GM18517 (cell line): Measurements from ENCODE around the gene LMBRD1.
"Not testable (repeated sequence)": the region's sequence is repeated elsewhere in the genome, so short reads cannot be mapped to it uniquely, and the experiment has no call there.

ENCODE experiments used
- ATAC-seq: cut with Tn5 transposase; IDR thresholded peaks from one replicate; pipeline ENCODE4 v1.9.1; 2021; ENCODE audit warnings: mild to moderate bottlenecking, moderate library complexity; ENCODE audit not compliant: unreplicated experiment

LMBRD1 gene

DNA sequence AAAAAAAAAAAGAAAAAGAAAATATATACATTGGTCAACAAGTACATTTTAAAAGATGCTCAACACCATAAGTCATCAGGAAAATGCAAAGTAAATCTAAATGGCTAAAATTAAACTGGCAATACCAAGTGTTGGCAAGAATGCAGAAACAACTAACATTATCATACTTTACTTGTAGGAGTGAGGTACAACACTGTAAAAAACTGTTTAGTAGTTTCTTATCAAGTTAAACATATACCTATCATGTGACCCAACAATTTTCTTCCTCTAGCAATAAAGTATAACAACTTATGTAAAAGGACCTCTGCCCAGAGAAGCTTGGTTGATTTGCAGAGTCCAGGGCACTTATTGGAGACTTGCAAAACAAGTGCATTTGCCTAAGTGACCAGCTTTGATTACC is 40.4 kb downstream of the LMBRD1 start:
- no peak for ATAC-seq

DNA sequence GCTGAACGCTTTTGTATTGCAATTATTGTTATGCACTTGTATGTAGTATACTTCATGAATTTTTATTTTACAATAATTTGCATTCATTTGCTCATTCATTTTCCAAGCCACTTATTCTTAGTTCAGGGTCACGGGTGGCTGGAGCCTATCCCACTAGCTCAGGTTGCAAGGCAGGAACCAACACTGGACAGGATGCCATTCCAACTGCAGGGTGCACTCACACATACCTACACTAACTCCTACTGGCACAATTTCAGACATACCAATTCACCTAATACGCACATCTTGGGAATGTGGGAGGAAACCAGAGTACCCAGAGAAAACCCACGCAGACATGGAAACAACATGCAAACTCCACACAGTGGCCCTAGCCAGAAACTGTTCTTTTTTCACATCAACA is 61.8 kb downstream of the LMBRD1 start:
- no peak for ATAC-seq

DNA sequence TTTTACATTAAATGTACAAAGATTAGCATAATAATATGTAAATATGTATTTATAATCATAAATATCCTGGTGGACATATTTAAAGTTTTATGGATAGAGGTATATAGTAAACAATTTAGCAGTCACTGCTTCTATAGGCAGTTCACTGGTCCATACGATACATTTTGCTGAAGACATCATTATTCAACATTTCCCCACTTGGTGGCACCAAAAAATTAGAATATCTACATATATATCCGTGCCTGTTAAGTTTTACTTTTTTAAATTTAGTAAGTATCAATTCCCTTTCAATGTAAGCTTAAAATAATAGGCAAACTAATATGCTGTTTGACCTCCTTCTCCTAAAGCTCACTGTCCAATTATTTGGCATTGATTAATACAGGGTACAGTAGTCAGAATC is 64.2 kb downstream of the LMBRD1 start:
- ATAC-seq = peak; percentile 82

DNA sequence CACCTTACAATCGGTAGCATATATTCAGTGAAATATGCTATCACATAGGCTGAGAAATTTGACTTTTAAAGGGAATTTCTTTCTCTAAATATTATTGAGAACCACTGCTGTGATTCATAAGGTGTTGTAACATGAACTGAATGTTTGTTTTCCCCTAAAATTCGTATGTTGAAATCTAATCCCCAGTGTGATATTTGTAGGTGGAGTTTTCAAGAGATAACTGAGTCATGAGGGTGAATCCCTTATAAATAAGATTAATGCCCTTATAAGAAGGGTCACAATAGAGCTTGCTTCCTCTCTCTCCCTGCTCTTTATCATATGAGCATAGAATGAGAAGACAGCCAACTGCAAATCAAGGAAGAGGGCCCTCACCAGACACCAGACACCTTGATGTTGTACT is 64.8 kb downstream of the LMBRD1 start:
- ATAC-seq = no peak

DNA sequence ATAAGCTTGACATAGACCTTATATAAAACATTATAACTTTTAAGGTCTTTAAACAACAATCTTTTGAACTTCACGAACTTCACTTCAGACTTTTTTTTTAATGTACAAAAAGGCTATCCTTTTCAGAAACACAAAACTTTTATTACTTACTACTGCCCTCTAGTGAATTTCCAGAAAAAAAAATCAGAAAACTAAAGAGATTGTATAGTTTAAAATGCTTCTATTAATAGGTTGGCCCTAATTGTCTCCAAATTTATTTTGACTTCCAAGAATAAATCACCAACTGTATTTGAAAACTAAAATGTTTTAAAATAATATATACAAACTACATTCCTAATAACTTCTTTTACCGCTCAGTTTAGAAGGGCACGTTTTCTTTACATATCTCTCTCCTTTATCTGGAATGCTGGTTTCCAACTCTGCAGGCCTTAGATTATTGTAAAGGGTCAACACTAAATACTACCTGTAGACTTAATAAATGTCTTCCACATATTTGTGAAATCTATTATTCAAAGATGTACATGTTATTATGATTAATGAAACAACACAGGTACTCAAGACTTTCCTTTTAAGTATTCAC is 66.8 kb downstream of the LMBRD1 start:
- no peak for ATAC-seq

DNA sequence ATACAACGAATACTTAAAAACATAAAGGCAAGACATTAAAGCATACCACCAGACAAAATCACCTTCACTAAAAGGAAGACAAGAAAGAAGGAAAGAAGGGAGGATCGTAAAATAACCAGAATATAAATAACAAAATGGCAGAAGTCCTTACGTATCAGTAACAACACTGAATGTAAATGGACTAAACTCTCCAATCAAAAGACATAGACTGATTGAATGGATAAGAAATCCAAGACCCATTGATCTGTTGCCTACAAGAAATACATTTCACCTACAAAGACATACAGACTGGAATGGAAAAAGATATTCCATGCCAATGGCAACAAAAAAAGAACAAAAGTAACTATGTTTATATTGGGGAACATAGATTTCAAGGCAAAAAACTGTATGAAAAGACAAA is 74.1 kb downstream of the LMBRD1 start:
- no peak for ATAC-seq

DNA sequence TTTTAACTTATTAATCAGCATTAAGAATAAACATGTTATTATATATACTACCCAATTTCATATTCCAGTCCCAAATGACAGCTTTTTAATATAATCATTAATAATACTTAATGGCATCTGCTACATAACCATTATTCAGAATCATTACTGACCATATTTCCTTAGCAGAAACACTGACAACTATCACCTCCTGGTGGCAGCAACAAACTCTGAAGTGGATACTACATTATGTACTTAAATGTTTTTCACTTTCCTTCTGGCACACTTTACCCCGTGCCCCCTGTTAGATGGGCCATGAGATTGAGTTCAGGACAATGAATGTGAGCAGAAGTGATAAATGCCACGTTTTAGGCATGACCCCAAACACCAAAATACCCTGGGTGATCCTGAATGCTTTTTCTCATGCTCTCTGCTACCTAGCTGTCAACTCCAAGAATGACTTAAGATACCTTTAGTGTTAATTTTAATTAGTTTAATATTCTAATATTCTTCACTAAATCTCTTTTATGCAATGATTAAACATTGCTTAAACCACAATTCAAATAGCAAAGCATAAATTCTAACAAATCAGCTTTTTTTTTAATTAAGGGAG is 77.1 kb downstream of the LMBRD1 start:
- peak; percentile 84 for ATAC-seq

GRCh38 chr6:69706724-69707123 is 90.1 kb downstream of the LMBRD1 start:
- no peak for ATAC-seq

DNA sequence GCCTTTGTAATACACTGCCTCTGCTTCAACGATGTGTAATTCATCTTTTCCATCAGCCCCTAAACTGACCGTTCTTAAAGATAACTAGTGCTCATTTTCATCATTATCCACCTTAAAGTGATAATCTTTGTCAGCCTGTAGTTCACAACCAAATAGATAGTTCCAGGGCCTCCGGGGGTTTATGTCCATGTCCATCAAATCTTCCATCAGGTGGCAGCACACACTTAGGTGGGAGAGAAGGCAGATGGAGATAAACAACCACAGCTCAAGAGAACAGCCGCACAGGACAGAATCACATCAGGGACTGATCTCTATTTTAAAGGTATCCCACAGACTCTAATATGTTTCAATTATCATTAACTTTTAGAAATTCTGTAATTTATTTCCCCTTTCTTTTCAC is 90.9 kb downstream of the LMBRD1 start:
- no peak for ATAC-seq

DNA sequence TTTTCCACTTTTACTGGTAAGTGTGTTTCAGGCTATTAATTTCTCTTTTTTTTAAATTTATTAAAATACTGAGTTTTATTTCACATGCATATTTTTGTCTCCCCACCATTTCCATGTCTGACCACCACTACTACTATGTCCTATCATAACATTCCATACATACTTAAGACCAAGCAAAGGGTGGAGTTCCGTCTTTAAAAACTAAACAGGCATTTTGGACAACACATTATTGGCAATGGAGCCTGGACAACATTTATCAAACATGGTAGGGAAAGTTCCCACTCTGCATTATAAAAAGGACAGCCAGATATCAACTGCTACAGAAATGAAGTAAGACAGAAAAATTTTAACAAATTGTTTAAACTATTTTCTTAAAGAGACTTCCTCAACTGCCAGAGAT is 91.9 kb downstream of the LMBRD1 start:
- ATAC-seq = no peak

DNA sequence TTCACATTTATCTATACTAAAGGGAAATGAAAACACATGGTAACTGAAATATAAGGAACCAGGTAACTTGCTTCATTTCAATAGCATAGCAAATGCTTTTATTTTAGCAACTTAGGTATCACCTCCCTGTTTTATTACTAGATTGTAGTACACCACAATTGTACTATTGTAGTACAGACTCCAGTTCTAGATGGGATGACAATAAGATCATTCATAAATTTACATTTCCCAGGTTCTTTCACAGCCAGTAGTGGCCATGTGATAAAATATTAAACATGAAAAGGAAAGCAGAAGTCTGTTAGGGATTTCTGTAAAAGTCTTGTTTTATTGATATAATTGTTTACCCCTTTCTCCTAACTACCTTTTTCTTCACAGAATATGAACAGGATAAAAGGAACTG is 97.2 kb downstream of the LMBRD1 start:
- ATAC-seq = no peak

DNA sequence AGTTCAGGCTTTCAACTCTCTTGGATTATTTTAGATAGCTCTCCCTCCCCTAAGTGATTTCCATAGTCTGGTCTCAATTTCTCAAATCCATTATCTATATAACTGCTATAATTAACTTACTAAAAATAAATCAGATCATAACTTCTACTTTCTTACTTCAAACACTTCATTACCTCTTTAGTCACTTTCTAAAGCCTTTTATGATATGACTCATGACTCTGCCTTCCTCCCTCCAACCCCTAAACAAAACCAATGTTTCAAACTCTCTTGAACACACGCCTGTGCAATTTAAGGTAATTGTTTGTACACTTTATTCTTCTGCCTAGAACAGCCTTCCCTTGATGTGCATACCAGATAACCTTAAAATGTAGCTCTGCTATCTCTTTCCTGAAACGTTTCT is 100.5 kb downstream of the LMBRD1 start:
- ATAC-seq = no peak

GRCh38 chr6:69693762-69694161 is 103.0 kb downstream of the LMBRD1 start:
- ATAC-seq = no peak

- no peak for ATAC-seq
Observed at GRCh38 chr6:69690986-69691385, 105.8 kb downstream of the LMBRD1 start.

GRCh38 chr6:69680302-69680701 is 116.5 kb downstream of the LMBRD1 start:
- no peak for ATAC-seq

DNA sequence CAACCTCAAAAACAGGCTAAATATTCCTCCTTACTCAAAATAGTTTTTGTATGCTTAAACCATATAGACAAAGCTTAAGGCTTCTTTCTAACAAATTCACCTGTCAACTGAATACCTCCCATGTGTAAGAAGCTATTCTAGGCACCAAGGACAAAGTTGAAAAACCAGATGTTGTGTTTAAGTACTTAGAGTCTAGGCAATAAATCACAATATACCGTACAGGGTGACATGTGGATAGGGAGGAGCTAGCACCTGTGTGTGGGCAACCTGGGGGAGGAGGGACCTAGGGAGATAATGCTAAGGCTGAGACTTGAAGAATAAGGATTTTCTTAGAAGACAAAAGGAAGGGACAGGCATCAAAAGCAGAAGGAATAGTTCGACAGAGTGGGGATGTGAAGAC is 123.5 kb downstream of the LMBRD1 start:
- ATAC-seq = no peak

DNA sequence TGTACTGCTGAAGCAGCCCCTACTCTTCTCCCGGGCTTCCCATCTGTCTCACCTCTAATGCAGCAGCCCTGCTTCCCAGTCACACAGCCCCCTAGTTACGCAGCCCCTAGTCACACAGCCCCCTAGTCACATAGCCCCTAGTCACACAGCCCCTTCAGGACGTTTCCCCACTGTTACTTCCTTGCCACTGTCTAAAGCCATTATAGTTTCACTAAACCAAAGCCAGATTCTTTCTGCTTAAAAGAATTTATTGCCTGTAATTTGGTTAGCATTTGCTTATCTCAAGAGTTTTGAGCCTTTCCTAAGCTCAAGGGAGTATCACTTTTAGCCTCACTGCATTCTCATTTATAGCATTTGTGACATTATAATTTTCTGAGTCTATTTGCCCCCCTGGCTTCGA is 127.9 kb downstream of the LMBRD1 start:
- no peak for ATAC-seq

GRCh38 chr6:69666779-69667178 is 130.0 kb downstream of the LMBRD1 start:
- not testable (repeated sequence) for ATAC-seq

GRCh38 chr6:69665437-69665836 is 131.4 kb downstream of the LMBRD1 start:
- no peak for ATAC-seq

GRCh38 chr6:69664551-69664950 is 132.3 kb downstream of the LMBRD1 start:
- ATAC-seq = no peak

DNA sequence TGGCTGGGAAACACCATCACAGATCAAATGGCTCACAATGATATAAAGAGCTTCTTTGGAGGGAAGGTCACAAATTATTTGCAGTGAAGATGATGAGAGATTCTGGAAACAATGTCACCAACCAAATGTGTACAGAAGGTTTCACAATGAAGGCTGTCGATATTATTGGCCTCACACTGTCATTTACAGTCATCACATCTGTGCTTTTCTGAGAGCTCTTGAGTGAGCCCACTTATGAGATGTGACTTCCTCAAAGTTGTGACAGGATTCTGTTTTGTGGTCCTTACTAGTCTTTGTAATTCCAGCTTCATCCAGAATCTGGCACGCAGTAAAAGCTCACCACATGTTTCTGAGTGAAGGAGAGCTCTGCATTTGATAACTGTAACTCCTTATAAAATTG is 133.6 kb downstream of the LMBRD1 start:
- ATAC-seq = no peak

DNA sequence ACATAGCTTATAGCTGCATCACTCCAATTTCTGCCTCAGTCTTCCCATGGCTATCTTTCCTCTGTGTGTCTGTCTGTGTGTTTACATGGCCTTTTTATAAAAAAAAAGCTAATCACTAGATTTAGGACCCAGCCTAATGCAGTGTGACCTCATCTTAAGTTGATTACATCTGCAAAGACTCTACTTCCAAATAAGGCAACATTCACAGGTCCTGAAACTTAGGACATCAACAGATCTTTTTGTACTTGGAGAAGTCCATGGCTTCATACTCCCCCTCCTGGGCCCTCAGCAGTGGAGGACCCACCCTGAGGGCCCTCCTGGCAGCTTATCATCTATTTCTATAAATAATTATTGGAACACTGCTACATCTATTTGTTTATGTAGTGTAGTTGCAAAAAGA is 146.1 kb downstream of the LMBRD1 start:
- ATAC-seq = no peak

- ATAC-seq = no peak
Observed at GRCh38 chr6:69647726-69648125, 149.1 kb downstream of the LMBRD1 start.
